Transverse colon (tissue), 4 donors: ENCODE measurements around the gene TCAIM.

Experiments used
- CTCF ChIP-seq, 5 experiments: fragments of 200-600 bp in 3 of 5; fragments of 450-650 bp in 2 of 5; sonication (generic) in 3 of 5; IDR thresholded peaks; 1 replicate in 2 of 5; 2 replicates in 3 of 5; pipeline ENCODE4 v1.5.1; 2016 to 2017; ENCODE audit warnings: antibody characterized with exemption in 5 of 5, inconsistent platforms in 3 of 5, mild to moderate bottlenecking in 2 of 5, moderate library complexity in 1 of 5
- EP300 ChIP-seq: sonication (generic); formaldehyde crosslinking; IDR thresholded peaks from one replicate; pipeline ENCODE4 v1.6.1; 2017; ENCODE audit warnings: antibody characterized with exemption, low read depth
- POLR2A ChIP-seq: fragments of 450-650 bp; IDR thresholded peaks from one replicate; pipeline ENCODE4 v1.6.1; 2016; ENCODE audit warnings: antibody characterized with exemption, mild to moderate bottlenecking, moderate library complexity
- POLR2AphosphoS5 ChIP-seq, 3 donors: sonication (generic); formaldehyde crosslinking; IDR thresholded peaks; one replicate each; pipeline ENCODE4 v1.6.1; 2016; ENCODE audit warnings: antibody characterized with exemption in 3 of 3

GRCh38 chr3:44309500-44309899 is 29.1 kb upstream of the TCAIM start:
- no peak for TF ChIP-seq CTCF (IDR thresholded peaks at IDR 0.05)
- TF ChIP-seq POLR2AphosphoS5 (IDR thresholded peaks at IDR 0.05) = no peak
- TF ChIP-seq EP300 = no peak
- no peak for TF ChIP-seq POLR2A
